ENCODE results near the gene GAREM1.
"Not testable (repeated sequence)": the region's sequence is repeated elsewhere in the genome, so short reads cannot be mapped to it uniquely, and the experiment has no call there.

The GAREM1 gene

GRCh38 chr18:32366586-32367538 lies 103.8 kb downstream of the GAREM1 start:
- no peak for DNase-seq

- DNase-seq, result no peak
Observed at GRCh38 chr18:32362484-32362883, 108.2 kb downstream of the GAREM1 start.

GRCh38 chr18:32360682-32361345 lies 109.9 kb downstream of the GAREM1 start:
- DNase-seq, result no peak

- DNase-seq, result no peak
Observed at GRCh38 chr18:32358529-32358928, 112.2 kb downstream of the GAREM1 start.

- no peak for DNase-seq
Observed at GRCh38 chr18:32358075-32358474, 112.6 kb downstream of the GAREM1 start.

GRCh38 chr18:32355896-32356295 lies 114.8 kb downstream of the GAREM1 start:
- no peak for DNase-seq

GRCh38 chr18:32354518-32354917 lies 116.2 kb downstream of the GAREM1 start:
- no peak for DNase-seq

- DNase-seq, result no peak
Observed at GRCh38 chr18:32353257-32353656, 117.4 kb downstream of the GAREM1 start.

- no peak for DNase-seq
Observed at GRCh38 chr18:32351032-32351431, 119.7 kb downstream of the GAREM1 start.

GRCh38 chr18:32349728-32350395 lies 120.8 kb downstream of the GAREM1 start:
- no peak for DNase-seq

GRCh38 chr18:32346671-32347070 lies 124.0 kb downstream of the GAREM1 start:
- no peak for DNase-seq

GRCh38 chr18:32343634-32344033 lies 127.0 kb downstream of the GAREM1 start:
- no peak for DNase-seq

GRCh38 chr18:32341112-32341511 lies 129.6 kb downstream of the GAREM1 start:
- not testable (repeated sequence) for DNase-seq

GRCh38 chr18:32339045-32339444 lies 131.6 kb downstream of the GAREM1 start:
- no peak for DNase-seq

- DNase-seq, result no peak
Observed at GRCh38 chr18:32337821-32338220, 132.9 kb downstream of the GAREM1 start.

GRCh38 chr18:32337347-32337746 lies 133.3 kb downstream of the GAREM1 start:
- DNase-seq, result no peak

- no peak for DNase-seq
Observed at GRCh38 chr18:32335228-32335627, 135.5 kb downstream of the GAREM1 start.

- DNase-seq, result no peak
Observed at GRCh38 chr18:32333781-32334180, 136.9 kb downstream of the GAREM1 start.

- no peak for DNase-seq
Observed at GRCh38 chr18:32332708-32333107, 138.0 kb downstream of the GAREM1 start.

- DNase-seq, result no peak
Observed at GRCh38 chr18:32328974-32329373, 141.7 kb downstream of the GAREM1 start.

GRCh38 chr18:32328379-32328778 lies 142.3 kb downstream of the GAREM1 start:
- no peak for DNase-seq

GRCh38 chr18:32326450-32327308 lies 144.0 kb downstream of the GAREM1 start:
- no peak for DNase-seq

GRCh38 chr18:32324181-32324580 lies 146.5 kb downstream of the GAREM1 start:
- no peak for DNase-seq
